Measurements from ENCODE around the gene ELN.

The ELN gene

GRCh38 chr7:74093671-74094223 lies 65.8 kb downstream of the ELN start:
- H3K27ac ChIP-seq (ENCODE audit: low read depth, low read length) = no peak overlapping the region
- H3K9me3 ChIP-seq (ENCODE audit: low read length) = no peaks in the 10 kb centered on the region
- peak overlapping the region in 1 of 2 donors; percentile 67 for H3K4me3 ChIP-seq (ENCODE audit: low read depth in 1 of 2, low read length in 2 of 2)
- H3K9ac ChIP-seq (ENCODE audit: low read length) = peak overlapping the region; percentile 20
- H3K27me3 ChIP-seq (ENCODE audit: control insufficient read depth in 1 of 2, insufficient read depth in 2 of 2, low read length in 2 of 2) = no peaks in the 10 kb centered on the region
- H3K36me3 ChIP-seq (ENCODE audit: insufficient read depth, low read length) = no peaks in the 10 kb centered on the region
- peaks cover 14% of the 10 kb centered on the region for H3K4me1 ChIP-seq (ENCODE audit: insufficient read depth, low read length)

DNA sequence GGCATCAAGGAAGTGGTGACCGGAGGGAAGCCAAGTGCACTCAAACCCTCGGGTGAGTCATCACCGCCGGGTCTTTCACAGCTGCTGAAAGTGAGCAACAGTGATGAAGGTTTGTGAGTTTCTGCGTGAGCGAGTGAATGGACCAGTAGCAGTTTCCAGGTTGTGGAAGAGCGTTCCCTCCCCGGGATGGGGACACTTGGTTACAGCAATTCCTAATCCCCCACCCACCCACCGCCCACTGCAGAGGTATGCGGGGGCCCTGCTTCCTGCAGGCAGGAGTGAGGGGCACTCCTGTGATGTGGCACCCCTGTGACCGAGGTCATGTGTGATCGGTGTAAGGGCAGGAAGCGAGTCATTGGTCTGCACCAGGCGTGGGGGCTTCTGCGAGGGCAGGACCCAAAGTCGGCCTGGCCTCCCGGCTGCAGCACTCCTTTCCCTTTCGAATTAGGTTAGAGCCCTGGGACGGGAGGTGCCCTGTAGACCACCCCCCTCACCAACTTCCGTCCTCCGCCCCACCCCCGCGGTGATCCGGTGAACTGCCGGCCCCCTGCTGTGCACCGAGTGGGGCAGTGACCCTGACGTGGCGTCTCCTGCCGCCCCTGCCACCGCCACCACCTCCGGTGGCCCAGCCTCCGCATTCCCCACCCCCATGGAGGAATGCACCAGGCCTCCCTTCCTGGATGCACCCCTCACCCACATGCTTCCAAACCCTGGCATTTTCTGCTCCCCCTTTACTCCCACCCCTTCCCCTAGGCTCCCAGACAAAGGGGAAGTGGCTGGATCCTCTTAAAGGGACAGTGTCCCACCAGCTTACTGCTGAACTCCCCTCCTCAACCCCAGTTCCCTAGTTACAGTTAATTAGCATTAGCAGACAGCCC lies 66.5 kb downstream of the ELN start:
- Histone ChIP-seq H3K9me3 (ENCODE audit: low read length) (no peaks in the 10 kb centered on the region), H3K4me3 (ENCODE audit: low read depth in 1 of 2, low read length in 2 of 2) (peak overlapping the region; percentile 43 to 67), H3K27ac (ENCODE audit: low read depth, low read length) (peak overlapping the region; percentile 2), H3K9ac (ENCODE audit: low read length) (peak overlapping the region; percentile 20), H3K27me3 (ENCODE audit: control insufficient read depth in 1 of 2, insufficient read depth in 2 of 2, low read length in 2 of 2) (no peaks in the 10 kb centered on the region), H3K4me1 (ENCODE audit: insufficient read depth, low read length) (peaks cover 14% of the 10 kb centered on the region), H3K36me3 (ENCODE audit: insufficient read depth, low read length) (no peaks in the 10 kb centered on the region)

DNA sequence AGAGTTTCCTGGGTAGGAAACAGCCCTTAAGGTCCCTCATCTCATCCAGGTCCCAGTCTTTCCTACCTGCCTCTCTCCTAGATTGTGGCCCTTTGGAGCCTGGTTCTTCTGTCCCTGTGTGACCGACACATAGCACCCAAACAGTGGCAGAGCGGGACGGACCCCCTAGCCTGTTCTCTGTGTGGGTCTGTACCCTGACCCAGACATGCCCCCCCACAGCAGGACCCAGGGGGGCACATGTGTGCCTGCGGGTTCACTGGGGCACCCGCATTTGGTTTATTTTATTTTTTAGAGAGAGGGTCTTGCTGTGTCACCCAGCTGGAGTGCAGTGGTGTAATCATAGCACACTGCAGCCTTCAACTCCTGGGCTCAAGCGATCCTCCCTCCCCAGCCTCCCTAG lies 67.2 kb downstream of the ELN start:
- Histone ChIP-seq H3K27ac (ENCODE audit: low read depth, low read length) (peak overlapping the region; percentile 2), H3K4me1 (ENCODE audit: insufficient read depth, low read length) (peaks cover 14% of the 10 kb centered on the region), H3K36me3 (ENCODE audit: insufficient read depth, low read length) (no peaks in the 10 kb centered on the region), H3K27me3 (ENCODE audit: control insufficient read depth in 1 of 2, insufficient read depth in 2 of 2, low read length in 2 of 2) (no peaks in the 10 kb centered on the region), H3K9me3 (ENCODE audit: low read length) (no peaks in the 10 kb centered on the region), H3K4me3 (ENCODE audit: low read depth in 1 of 2, low read length in 2 of 2) (peak overlapping the region; percentile 18 to 67), H3K9ac (ENCODE audit: low read length) (no peak overlapping the region)

DNA sequence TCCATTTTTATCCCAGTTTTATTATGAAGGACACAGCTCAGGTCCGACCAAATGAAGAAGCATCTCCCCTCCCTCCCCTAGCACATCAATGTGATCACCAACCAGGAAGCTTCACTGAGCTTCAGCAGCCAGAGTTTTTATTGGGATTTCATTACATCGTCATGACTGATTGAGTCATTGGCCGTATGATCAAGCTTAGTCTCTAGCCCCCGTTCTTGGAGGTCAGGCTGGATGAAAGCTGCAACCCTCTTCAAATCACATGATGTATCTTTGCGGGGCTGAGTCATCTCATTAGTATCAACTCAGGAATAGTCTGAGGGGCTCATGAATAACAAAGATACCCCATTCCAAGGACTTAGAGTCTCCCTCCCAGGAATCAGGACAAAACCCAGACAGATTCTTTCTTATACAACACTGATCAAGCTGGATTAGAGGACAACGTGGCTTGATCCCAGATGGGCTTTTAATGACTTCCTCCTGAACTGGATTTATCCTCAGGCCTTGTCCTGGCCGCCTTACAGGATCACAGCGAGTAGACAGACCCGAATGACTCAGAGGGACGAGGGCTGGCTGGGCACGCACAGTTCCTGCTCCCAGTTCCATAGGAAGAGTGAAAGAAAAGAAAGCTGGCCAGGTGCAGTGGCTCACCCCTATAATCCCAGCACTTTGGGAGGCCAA lies 70.1 kb downstream of the ELN start:
- Histone ChIP-seq H3K27ac (ENCODE audit: low read depth, low read length) (no peak overlapping the region), H3K36me3 (ENCODE audit: insufficient read depth, low read length) (no peaks in the 10 kb centered on the region), H3K4me3 (ENCODE audit: low read depth in 1 of 2, low read length in 2 of 2) (no peak overlapping the region), H3K27me3 (ENCODE audit: control insufficient read depth in 1 of 2, insufficient read depth in 2 of 2, low read length in 2 of 2) (no peaks in the 10 kb centered on the region), H3K9ac (ENCODE audit: low read length) (no peak overlapping the region), H3K4me1 (ENCODE audit: insufficient read depth, low read length) (peaks cover 13% of the 10 kb centered on the region), H3K9me3 (ENCODE audit: low read length) (no peaks in the 10 kb centered on the region)

DNA sequence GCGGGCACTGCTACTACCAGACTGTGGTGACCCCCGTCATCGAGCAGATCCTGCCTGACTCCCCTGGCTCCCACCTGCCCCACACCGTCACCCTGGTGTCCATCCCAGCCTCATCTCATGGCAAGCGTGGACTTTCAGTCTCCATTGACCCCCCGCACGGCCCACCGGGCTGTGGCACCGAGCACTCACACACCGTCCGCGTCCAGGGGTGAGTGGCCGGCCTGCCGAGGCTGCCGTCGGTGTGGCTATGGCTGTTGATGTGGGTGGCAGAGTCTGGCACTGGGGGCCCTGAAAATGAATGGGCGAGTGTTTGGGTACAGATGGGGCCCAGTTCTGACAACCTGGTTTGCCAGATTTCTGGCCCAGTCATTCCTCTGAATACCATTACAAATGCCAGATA lies 71.1 kb downstream of the ELN start:
- no peaks in the 10 kb centered on the region for H3K36me3 ChIP-seq (ENCODE audit: insufficient read depth, low read length)
- no peaks in the 10 kb centered on the region for H3K9me3 ChIP-seq (ENCODE audit: low read length)
- no peak overlapping the region for H3K4me3 ChIP-seq (ENCODE audit: low read depth in 1 of 2, low read length in 2 of 2)
- peaks cover 4% of the 10 kb centered on the region for H3K4me1 ChIP-seq (ENCODE audit: insufficient read depth, low read length)
- no peak overlapping the region for H3K27ac ChIP-seq (ENCODE audit: low read depth, low read length)
- no peak overlapping the region for H3K9ac ChIP-seq (ENCODE audit: low read length)
- no peaks in the 10 kb centered on the region for H3K27me3 ChIP-seq (ENCODE audit: control insufficient read depth in 1 of 2, insufficient read depth in 2 of 2, low read length in 2 of 2)

DNA sequence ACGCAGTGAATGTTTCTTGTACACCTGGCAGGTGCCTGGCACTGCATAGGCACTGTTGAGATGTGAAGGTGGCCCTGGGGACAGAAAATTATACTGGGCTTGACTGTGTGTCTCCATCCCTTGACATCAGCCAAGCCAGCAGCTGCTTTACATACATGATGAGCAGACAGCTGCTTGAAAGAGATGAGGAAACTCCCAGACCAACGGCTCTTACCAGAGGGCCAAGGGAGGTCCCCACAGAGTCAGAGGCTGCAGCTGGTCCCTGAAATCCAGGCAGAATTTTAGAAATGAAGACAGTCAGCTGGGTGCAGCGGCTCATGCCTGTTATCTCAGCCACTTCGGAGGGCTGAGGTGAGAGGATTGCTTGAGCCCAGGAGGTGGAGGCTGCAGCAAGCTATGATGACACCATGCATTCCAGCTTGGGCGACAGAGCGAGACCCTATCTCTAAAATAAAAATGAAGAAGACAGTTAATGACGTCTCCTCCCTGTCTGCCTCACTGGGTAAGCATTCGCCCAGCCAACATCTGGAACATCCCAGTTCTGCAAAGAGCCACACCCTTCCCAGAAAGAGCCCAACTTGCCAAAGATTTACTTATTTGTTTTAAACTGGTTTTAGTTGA lies 73.2 kb downstream of the ELN start:
- H3K9ac ChIP-seq (ENCODE audit: low read length) = no peak overlapping the region
- H3K27me3 ChIP-seq (ENCODE audit: control insufficient read depth in 1 of 2, insufficient read depth in 2 of 2, low read length in 2 of 2) = no peaks in the 10 kb centered on the region
- H3K4me3 ChIP-seq (ENCODE audit: low read depth in 1 of 2, low read length in 2 of 2) = no peak overlapping the region
- no peaks in the 10 kb centered on the region for H3K9me3 ChIP-seq (ENCODE audit: low read length)
- no peak overlapping the region for H3K27ac ChIP-seq (ENCODE audit: low read depth, low read length)
- no peaks in the 10 kb centered on the region for H3K4me1 ChIP-seq (ENCODE audit: insufficient read depth, low read length)
- peaks cover 8% of the 10 kb centered on the region for H3K36me3 ChIP-seq (ENCODE audit: insufficient read depth, low read length)

DNA sequence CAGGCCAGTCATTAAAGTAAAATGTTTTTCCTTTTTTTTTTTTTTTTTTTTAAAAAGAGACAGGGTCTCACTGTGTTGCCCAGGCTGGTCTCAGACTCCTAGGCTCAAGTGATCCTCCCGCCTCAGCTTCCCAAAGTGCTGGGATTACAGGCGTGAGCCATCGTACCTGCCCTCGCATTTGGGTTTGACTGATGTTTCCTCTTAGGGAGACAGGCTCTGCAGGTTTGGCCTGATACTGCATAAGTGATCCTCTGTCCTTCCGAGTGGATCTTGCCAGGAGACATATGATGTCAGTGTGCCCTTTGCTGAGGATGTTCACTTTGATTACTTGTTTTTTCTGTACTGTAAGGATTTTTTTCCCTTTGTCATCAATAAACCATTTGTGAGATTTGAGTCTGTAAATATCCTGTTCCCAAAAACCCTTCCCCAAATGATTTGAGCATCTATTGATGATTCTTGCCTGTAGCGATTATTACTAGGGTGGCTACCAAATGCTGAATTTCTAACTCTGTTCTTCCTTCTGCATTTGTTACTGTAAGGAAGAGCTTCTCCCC lies 75.3 kb downstream of the ELN start:
- no peak overlapping the region for H3K27ac ChIP-seq (ENCODE audit: low read depth, low read length)
- H3K9me3 ChIP-seq (ENCODE audit: low read length) = no peaks in the 10 kb centered on the region
- no peaks in the 10 kb centered on the region for H3K4me1 ChIP-seq (ENCODE audit: insufficient read depth, low read length)
- H3K9ac ChIP-seq (ENCODE audit: low read length) = no peak overlapping the region
- peaks cover 25% of the 10 kb centered on the region for H3K36me3 ChIP-seq (ENCODE audit: insufficient read depth, low read length)
- no peaks in the 10 kb centered on the region for H3K27me3 ChIP-seq (ENCODE audit: control insufficient read depth in 1 of 2, insufficient read depth in 2 of 2, low read length in 2 of 2)
- H3K4me3 ChIP-seq (ENCODE audit: low read depth in 1 of 2, low read length in 2 of 2) = no peak overlapping the region

- no peaks in the 10 kb centered on the region for H3K9me3 ChIP-seq (ENCODE audit: low read length)
- H3K36me3 ChIP-seq (ENCODE audit: insufficient read depth, low read length) = peaks cover 26% of the 10 kb centered on the region
- H3K9ac ChIP-seq (ENCODE audit: low read length) = no peak overlapping the region
- H3K27me3 ChIP-seq (ENCODE audit: control insufficient read depth in 1 of 2, insufficient read depth in 2 of 2, low read length in 2 of 2) = no peaks in the 10 kb centered on the region
- no peak overlapping the region for H3K27ac ChIP-seq (ENCODE audit: low read depth, low read length)
- H3K4me1 ChIP-seq (ENCODE audit: insufficient read depth, low read length) = no peaks in the 10 kb centered on the region
- no peak overlapping the region for H3K4me3 ChIP-seq (ENCODE audit: low read depth in 1 of 2, low read length in 2 of 2)
Measured at GRCh38 chr7:74104702-74105101, 76.7 kb downstream of the ELN start.

DNA sequence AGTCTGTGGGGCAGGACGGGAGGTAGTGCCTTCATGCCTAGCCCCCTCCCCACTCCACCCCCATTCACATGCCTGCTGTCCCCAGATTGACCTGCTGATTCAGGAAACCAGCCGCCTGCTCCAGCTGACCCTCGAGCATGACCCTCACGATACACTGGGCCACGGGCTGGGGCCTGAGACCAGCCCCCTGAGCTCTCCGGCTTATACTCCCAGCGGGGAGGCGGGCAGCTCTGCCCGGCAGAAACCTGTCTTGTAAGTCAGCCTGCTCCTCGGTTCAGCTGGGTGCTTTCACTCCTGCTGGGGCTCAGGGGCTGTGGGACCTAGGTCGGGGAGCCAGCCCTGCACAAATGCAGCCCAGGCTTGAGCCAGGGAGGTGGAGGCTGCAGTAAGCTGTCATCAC lies 78.0 kb downstream of the ELN start:
- Histone ChIP-seq H3K36me3 (ENCODE audit: insufficient read depth, low read length) (peaks cover 28% of the 10 kb centered on the region), H3K27ac (ENCODE audit: low read depth, low read length) (no peak overlapping the region), H3K9ac (ENCODE audit: low read length) (no peak overlapping the region), H3K4me3 (ENCODE audit: low read depth in 1 of 2, low read length in 2 of 2) (no peak overlapping the region), H3K27me3 (ENCODE audit: control insufficient read depth in 1 of 2, insufficient read depth in 2 of 2, low read length in 2 of 2) (no peaks in the 10 kb centered on the region), H3K4me1 (ENCODE audit: insufficient read depth, low read length) (no peaks in the 10 kb centered on the region), H3K9me3 (ENCODE audit: low read length) (no peaks in the 10 kb centered on the region)

DNA sequence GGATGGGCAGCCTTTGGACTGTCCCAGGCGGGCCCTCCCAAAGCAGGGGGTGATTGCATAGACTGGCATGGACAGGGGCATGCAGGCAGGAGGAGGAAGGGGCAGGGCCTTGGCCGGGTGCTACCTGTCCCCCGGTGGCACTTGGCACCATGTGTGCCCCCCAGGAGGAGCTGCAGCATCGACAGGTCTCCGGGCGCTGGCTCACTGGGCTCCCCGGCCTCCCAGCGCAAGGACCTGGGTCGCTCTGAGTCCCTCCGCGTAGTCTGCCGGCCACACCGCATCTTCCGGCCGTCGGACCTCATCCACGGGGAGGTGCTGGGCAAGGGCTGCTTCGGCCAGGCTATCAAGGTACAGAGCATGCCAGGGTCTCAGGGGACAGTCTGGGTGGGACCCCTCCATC lies 78.9 kb downstream of the ELN start:
- Histone ChIP-seq H3K9ac (ENCODE audit: low read length) (no peak overlapping the region), H3K9me3 (ENCODE audit: low read length) (no peaks in the 10 kb centered on the region), H3K4me3 (ENCODE audit: low read depth in 1 of 2, low read length in 2 of 2) (no peak overlapping the region), H3K27ac (ENCODE audit: low read depth, low read length) (no peak overlapping the region), H3K4me1 (ENCODE audit: insufficient read depth, low read length) (no peaks in the 10 kb centered on the region), H3K27me3 (ENCODE audit: control insufficient read depth in 1 of 2, insufficient read depth in 2 of 2, low read length in 2 of 2) (no peaks in the 10 kb centered on the region), H3K36me3 (ENCODE audit: insufficient read depth, low read length) (peaks cover 28% of the 10 kb centered on the region)

GRCh38 chr7:74115326-74115725 lies 87.4 kb downstream of the ELN start:
- Histone ChIP-seq H3K4me1 (ENCODE audit: insufficient read depth, low read length) (no peaks in the 10 kb centered on the region), H3K27ac (ENCODE audit: low read depth, low read length) (no peak overlapping the region), H3K4me3 (ENCODE audit: low read depth in 1 of 2, low read length in 2 of 2) (no peak overlapping the region), H3K36me3 (ENCODE audit: insufficient read depth, low read length) (peaks cover 6% of the 10 kb centered on the region), H3K9ac (ENCODE audit: low read length) (no peak overlapping the region), H3K27me3 (ENCODE audit: control insufficient read depth in 1 of 2, insufficient read depth in 2 of 2, low read length in 2 of 2) (no peaks in the 10 kb centered on the region), H3K9me3 (ENCODE audit: low read length) (no peaks in the 10 kb centered on the region)

All from muscle layer of colon (tissue), 2 donors.